Glomerular visceral epithelial cell (primary cell): ENCODE measurements around the gene CDCA4.

ENCODE experiments used
- DNase-seq: peaks from one replicate; pipeline ENCODE4 v3.0.0-alpha.2; 2016; ENCODE audit errors: extremely low spot score

The CDCA4 gene

DNA sequence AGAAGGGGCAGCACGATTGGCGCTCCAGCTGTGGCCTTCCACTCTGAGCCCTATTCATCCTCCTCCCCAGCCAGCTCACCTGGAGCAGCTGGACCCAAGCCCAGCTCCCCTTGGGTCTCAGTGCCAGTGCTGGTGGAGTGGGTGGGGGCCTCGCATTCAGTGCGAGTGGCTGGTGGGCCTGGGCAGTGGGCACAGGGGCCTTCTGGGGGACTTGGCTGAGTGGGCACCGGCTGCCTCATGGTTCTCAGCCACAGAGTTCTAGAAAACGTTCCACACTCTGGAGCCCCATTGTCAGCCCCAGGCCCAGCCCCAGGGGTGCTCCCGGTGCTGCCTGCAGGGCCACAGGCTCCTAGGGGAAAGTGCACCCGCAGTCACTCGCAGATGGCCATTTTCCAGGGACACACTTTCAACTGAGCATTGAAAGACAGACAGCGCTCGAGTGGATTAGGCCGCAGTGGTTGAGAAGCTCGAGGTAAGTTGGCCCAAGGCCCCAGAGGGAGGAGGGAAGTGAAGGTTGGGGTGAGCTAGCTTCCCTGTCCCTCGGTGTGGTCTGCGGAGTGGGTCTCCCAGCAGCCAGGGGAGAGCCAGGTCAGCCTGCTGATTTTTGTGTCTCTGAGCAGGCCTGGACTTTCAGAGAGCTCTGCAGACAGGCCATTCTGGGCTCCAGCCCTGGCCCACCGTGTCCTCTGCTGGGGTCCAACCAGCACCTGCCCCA, 31.5 kb downstream of the CDCA4 start:
- DNase-seq: no peak

GRCh38 chr14:104986487-104987164, 34.3 kb downstream of the CDCA4 start:
- DNase-seq: no peak

- DNase-seq: peak; percentile 92
Observed at GRCh38 chr14:104985675-104986486, 35.0 kb downstream of the CDCA4 start, which contains the start of gene CLBA1. Gene CLBA1 (plus strand): TSS chr14:104985788. CDS start chr14:104986432, 644 bp downstream.

- DNase-seq: no peak
Observed at GRCh38 chr14:104984056-104984894, 36.6 kb downstream of the CDCA4 start.

DNA sequence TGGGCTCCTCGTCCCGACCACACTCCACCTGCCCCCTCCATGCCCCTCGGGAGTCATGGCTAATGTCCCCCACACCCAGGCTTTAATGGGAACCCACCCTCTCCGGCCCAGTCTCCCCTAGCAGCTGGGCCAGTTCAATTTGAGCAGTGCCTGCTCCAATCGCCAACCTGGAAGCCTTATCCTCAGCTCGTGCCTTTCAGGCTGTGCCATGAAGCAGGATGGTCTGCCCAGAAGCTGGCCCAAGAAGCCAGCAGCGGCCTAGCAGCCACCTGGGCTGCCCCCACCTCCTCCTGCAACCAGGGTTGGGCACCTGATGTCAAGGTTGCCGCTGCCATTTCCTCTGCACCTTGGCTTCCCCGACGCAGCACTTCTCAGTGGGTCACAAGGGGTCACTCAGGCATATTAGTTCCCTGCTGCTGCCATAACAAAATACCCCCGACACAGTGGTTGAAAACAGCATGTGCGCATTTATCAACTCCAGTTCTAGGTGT, 37.6 kb downstream of the CDCA4 start:
- no peak for DNase-seq

- DNase-seq: no peak
Observed at GRCh38 chr14:104982548-104983230, 38.2 kb downstream of the CDCA4 start.

- peak; percentile 41 for DNase-seq
Observed at GRCh38 chr14:104981699-104982541, 39.0 kb downstream of the CDCA4 start.

DNA sequence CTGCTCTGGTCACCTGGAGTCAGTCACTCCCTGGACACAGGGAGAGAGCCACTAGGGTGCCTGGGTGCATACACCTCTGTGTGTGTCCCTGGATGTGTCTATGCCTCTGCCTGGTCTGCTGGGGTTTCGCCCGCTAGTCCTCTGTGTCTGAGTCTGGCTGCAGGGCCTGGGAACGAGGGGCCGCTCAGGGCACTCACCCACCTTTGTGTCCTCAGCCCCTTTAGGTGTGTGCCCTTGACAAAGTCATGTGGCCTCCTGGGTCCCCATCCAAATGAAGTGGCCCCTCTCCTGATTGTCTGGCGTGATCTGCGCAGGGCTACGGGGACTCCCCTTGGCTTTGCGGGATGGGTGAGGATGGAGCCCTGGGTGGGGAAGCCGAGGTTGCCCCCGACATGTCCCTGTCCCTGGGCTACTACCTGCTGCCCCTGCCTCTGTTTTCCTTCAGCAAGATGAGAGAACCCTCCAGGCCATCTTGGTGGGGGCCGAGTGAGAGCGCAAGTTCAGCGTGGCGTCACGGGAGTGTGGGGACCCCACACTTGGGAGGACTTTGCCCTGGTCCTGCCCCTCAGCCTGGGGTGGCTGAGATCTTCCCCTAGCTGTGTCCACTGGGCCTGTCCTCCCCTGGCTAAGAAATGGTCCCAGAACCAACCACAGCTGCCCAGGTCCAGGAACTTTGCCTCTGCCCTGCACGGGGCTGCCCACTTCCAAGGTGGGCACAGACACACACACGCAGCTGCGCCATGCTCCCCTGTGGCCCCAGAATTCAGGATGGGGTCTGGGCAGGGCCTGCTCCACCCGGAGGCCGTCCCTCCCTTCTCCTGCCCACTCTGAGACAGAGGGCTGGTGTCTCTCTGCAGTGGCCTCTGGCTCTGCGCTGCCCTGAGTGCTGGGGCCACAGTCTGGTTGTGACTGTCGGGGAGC, 40.0 kb downstream of the CDCA4 start:
- DNase-seq: no peak

DNA sequence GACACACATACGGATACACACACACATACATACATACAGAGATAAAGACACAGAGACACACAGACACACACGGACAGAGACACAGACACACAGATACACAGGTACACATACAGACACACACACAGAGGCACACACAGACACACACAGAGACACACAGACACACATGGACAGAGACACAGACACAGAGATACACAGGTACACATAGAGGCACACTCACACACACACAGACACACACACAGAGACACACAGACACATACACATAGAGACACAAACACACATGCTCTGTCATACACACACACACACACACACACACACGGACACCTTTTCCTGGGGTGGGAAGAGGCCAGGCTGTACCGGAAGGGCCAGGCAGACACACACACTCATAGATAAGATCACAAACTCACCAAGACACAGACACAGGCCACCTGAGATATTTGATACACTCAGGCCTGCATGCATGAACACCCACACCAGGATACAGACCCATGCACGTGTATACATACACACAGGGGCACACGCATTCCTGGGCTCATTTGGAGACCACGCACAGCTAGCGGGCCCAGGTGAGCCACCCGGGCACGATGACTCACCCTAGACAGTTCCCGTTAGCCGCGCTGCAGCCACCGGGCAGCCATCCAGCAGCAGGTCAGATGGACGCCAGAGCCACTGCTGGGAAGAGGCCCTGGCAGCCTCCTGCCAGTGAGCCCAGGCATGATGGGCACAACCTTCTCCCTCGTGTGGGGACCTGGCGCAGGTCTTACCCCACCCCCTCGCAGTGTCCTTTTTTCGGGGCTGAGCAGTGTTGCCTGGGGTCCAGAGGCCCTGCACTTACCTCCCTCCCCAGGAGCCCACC, 40.9 kb downstream of the CDCA4 start:
- DNase-seq: peak; percentile 89

DNA sequence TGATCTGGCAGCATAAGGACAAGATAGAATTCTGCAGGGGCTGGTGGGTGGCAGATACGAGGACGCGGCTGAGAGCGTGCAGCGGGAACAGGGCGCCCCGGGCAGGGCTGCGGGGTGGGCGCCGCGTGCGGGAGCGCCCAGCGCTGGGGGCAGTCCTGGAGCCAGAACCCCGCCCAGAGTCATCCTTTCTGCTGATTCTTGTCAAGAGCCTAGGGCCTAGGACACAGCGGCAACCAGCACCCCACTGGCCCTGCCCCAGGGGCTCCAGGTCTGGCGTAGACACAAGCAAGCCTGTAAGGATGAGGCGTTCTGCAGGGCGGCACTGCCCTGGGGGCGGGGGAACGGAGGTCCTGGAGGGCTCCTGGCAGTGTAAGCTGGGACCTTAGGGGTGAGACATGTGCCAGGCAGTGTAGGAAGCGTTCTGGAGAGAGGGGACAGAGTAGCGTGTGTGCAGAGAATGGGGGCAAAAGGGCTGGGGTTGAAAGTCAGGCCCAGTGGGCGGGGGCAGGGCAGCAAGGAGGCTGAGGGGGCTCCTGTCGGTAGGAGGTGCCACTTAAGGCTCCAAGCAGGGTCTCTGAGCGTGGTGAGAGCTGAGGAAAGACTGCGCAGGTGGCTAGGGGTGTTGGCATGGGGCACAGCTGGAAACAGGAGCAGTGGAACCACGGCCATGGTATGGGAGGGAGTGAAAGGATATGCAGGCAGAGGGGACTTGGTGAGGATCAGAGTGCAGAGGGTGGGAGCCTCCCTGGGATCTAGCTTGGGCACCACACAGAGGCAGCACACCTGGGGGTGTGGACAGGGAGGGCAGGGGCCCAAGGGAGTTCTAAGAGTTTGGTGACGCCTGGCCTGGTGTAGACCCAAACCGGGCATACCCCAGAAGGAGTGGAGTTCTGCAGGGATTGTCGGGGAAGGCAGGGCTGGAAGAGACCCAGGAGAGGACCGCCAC, 41.9 kb downstream of the CDCA4 start:
- no peak for DNase-seq

- DNase-seq: peak; percentile 80
Observed at GRCh38 chr14:104977681-104978653, 42.9 kb downstream of the CDCA4 start, which contains the start of gene AHNAK2. Gene AHNAK2 (minus strand): TSS chr14:104978374. CDS start chr14:104978237, 137 bp downstream.

- DNase-seq: no peak
Observed at GRCh38 chr14:104977008-104977680, 43.7 kb downstream of the CDCA4 start.

- peak; percentile 90 for DNase-seq
Observed at GRCh38 chr14:104976198-104977007, 44.5 kb downstream of the CDCA4 start.
